ENCODE data around the gene TRA2B. TPM values are rescaled to one million over a fixed set of nuclear protein-coding genes. Genes with fewer than 3 reads are reported as not detected.

The TRA2B gene
- total RNA-seq, 1 experiment from 2014 or later: 171 TPM

GRCh38 chr3:185940951-185941350 lies 3.1 kb upstream of the TRA2B start:
- TF ChIP-seq CTCF (IDR thresholded peaks at IDR 0.05): no peak
- no peak for TF ChIP-seq POLR2AphosphoS5 (IDR thresholded peaks at IDR 0.05; ENCODE audit: low read depth, low read length)
- TF ChIP-seq SIN3A (IDR thresholded peaks at IDR 0.05; ENCODE audit: borderline replicate concordance, insufficient read depth, low read depth, low read length): no peak
- no peak for TF ChIP-seq REST (IDR thresholded peaks at IDR 0.05; ENCODE audit: insufficient read depth in 1 of 2, low read depth in 2 of 2, low read length in 1 of 2)
- TF ChIP-seq TCF7L2 (IDR thresholded peaks at IDR 0.05; ENCODE audit: low read depth, low read length): no peak
- Histone ChIP-seq H3K9me3 (ENCODE audit: control insufficient read depth, insufficient read depth, low read depth, low read length) (no peaks in the 10 kb centered on the region), H3K36me3 (ENCODE audit: control insufficient read depth, insufficient read depth, low read length) (peaks cover 12% of the 10 kb centered on the region), H3K4me1 (ENCODE audit: control insufficient read depth, insufficient read depth, low read length) (peaks cover 5% of the 10 kb centered on the region), H3K27me3 (ENCODE audit: control insufficient read depth, insufficient read depth, low read length) (no peaks in the 10 kb centered on the region), H3K4me3 (ENCODE audit: low read depth in 2 of 2, low read length in 2 of 2) (no peak overlapping the region), H3K27ac (ENCODE audit: low read length) (no peak overlapping the region)
- no TSS peak for BruUV-seq (replicated peaks)
- DNase-seq (ENCODE audit: low read depth, low spot score) (no peak), ATAC-seq (no peak)
- intact Hi-C loops (cut with micrococcal nuclease; ENCODE audit: unreplicated experiment) (no loop called here), in situ Hi-C loops (cut with HindIII; ENCODE audit: low pct_unique_long_range_greater_than_20kb, low sequenced_read_pairs) (no loop called here)
- POLR2A ChIA-PET: no interaction called here
- CTCF ChIA-PET: no interaction called here

DNA sequence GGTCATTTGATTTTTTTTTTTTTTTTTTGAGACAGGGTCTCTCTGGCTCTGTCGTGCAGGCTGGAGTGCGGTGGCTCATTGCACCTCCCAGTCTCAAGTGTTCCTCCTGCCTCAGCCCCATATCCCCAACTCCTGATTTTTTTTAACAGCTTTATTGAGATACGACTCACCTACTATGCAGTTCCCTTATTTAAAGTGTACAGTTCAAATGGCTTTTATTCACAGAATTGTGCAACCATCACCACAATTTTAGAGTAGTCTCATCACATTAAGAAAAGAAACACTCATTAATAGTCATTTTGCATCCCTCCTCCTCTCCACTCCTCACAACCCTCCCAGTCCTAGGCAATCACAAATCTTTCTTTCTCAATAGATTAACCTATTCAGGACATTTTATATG lies 1.9 kb upstream of the TRA2B start:
- peaks cover 14% of the 10 kb centered on the region for H3K36me3 ChIP-seq (ENCODE audit: control insufficient read depth, insufficient read depth, low read length)
- in situ Hi-C loops (cut with HindIII; ENCODE audit: low pct_unique_long_range_greater_than_20kb, low sequenced_read_pairs): no loop called here
- H3K4me3 ChIP-seq (ENCODE audit: low read depth in 2 of 2, low read length in 2 of 2): no peak overlapping the region
- BruUV-seq (replicated peaks): no TSS peak
- DNase-seq (ENCODE audit: low read depth, low spot score) (no peak), ATAC-seq (no peak)
- H3K27me3 ChIP-seq (ENCODE audit: control insufficient read depth, insufficient read depth, low read length): no peaks in the 10 kb centered on the region
- H3K9me3 ChIP-seq (ENCODE audit: control insufficient read depth, insufficient read depth, low read depth, low read length): no peaks in the 10 kb centered on the region
- POLR2A ChIA-PET: no interaction called here
- no peak for TF ChIP-seq CTCF (IDR thresholded peaks at IDR 0.05)
- no peak for TF ChIP-seq SIN3A (IDR thresholded peaks at IDR 0.05; ENCODE audit: borderline replicate concordance, insufficient read depth, low read depth, low read length)
- no peak overlapping the region for H3K27ac ChIP-seq (ENCODE audit: low read length)
- H3K4me1 ChIP-seq (ENCODE audit: control insufficient read depth, insufficient read depth, low read length): peaks cover 5% of the 10 kb centered on the region
- CTCF ChIA-PET: no interaction called here
- intact Hi-C loops (cut with micrococcal nuclease; ENCODE audit: unreplicated experiment): loop anchor here (10.0 kb wide), 1 partner anchor 125 kb away; no protein-coding TSS in a partner anchor

All from Panc1 (cell line).